ENCODE data around the gene UQCRC2. TPM values are rescaled to one million over a fixed set of nuclear protein-coding genes. Genes with fewer than 3 reads are reported as not detected.

Gene UQCRC2
- total RNA-seq, 1 experiment from 2014 or later = 249 TPM

DNA sequence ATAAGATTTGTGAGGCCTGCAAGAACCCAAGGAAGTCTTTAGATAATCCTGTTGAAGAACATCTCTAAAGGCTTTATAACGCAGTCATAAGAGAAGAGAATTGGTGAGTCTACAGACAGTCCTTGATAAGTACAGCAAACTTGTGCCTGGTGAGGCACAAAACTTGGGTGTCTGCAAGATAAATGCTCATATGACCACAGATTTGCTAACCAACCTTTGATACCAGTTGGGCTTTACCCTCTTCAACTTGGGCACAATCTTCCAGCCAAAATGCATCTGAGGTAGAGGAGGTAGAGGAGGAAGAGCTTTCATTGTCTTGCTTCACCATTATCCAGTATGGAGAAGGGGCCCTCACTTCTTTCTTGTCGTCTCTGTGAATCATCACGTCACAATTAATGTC, 30.9 kb downstream of the UQCRC2 start:
- Histone ChIP-seq H4K20me1 (ENCODE audit: insufficient read depth) (no peaks in the 10 kb centered on the region), H3K4me2 (ENCODE audit: low read length) (no peak overlapping the region), H2AFZ (ENCODE audit: low read depth, low read length, poor library complexity, severe bottlenecking) (no peak overlapping the region), H3K27ac (ENCODE audit: low read depth, low read length) (no peak overlapping the region), H3K27me3 (ENCODE audit: insufficient read depth, low read length) (no peaks in the 10 kb centered on the region), H3K9me3 (ENCODE audit: control insufficient read depth in 1 of 2, insufficient read depth in 1 of 2, low read depth in 1 of 2, low read length in 2 of 2) (no peaks in the 10 kb centered on the region), H3K79me2 (ENCODE audit: insufficient read depth, low read length) (no peaks in the 10 kb centered on the region), H3K9me2 (ENCODE audit: insufficient read depth) (no peaks in the 10 kb centered on the region), H3K4me1 (ENCODE audit: control insufficient read depth in 1 of 2, insufficient read depth in 2 of 2, low read length in 2 of 2) (peaks cover 0 to 22% of the 10 kb centered on the region in 2 experiments; a peak in 2 of 4 replicates), H3K9ac (ENCODE audit: low read length) (no peak overlapping the region), H3K36me3 (ENCODE audit: control insufficient read depth in 1 of 2, insufficient read depth in 2 of 2, low read length in 2 of 2) (peaks cover 41 to 42% of the 10 kb centered on the region in 2 experiments), H3K4me3 (replicated peaks in 1 of 2; ENCODE audit: low read depth in 1 of 2, low read length in 2 of 2) (no peak overlapping the region)
- TF ChIP-seq, protein P1, sequence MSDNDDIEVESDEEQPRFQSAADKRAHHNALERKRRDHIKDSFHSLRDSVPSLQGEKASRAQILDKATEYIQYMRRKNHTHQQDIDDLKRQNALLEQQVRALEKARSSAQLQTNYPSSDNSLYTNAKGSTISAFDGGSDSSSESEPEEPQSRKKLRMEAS (IDR thresholded peaks at IDR 0.05) = no peak
- TF ChIP-seq SRF (IDR thresholded peaks at IDR 0.05; ENCODE audit: low read depth) (no peak), SIN3A (IDR thresholded peaks at IDR 0.05; ENCODE audit: low read depth) (no peak), CBX3 (IDR thresholded peaks at IDR 0.05; ENCODE audit: low read depth) (no peak), EZH2 (IDR thresholded peaks at IDR 0.05) (no peak), TCF7L2 (IDR thresholded peaks at IDR 0.05; ENCODE audit: borderline replicate concordance, extremely low read depth, insufficient read depth, insufficient read length) (no peak), JUND (IDR thresholded peaks at IDR 0.05) (no peak), CEBPB (IDR thresholded peaks at IDR 0.05; ENCODE audit: low read depth) (no peak), EZH2phosphoT487 (IDR thresholded peaks at IDR 0.05; ENCODE audit: borderline replicate concordance) (no peak), ELF1 (IDR thresholded peaks at IDR 0.05; ENCODE audit: borderline replicate concordance, low read depth) (no peak), RAD21 (IDR thresholded peaks at IDR 0.05; ENCODE audit: low read depth) (no peak), POLR2AphosphoS5 (IDR thresholded peaks at IDR 0.05; ENCODE audit: low read depth, low read length) (no peak), EGR1 (IDR thresholded peaks at IDR 0.05; ENCODE audit: low read depth) (no peak), YY1 (IDR thresholded peaks at IDR 0.05; ENCODE audit: extremely low read depth, insufficient replicate concordance, low read depth, low read length) (no peak), POLR2A (IDR thresholded peaks at IDR 0.05; ENCODE audit: borderline replicate concordance, extremely low read depth, insufficient read depth, insufficient read length) (no peak)
- TF ChIP-seq, protein P2, sequence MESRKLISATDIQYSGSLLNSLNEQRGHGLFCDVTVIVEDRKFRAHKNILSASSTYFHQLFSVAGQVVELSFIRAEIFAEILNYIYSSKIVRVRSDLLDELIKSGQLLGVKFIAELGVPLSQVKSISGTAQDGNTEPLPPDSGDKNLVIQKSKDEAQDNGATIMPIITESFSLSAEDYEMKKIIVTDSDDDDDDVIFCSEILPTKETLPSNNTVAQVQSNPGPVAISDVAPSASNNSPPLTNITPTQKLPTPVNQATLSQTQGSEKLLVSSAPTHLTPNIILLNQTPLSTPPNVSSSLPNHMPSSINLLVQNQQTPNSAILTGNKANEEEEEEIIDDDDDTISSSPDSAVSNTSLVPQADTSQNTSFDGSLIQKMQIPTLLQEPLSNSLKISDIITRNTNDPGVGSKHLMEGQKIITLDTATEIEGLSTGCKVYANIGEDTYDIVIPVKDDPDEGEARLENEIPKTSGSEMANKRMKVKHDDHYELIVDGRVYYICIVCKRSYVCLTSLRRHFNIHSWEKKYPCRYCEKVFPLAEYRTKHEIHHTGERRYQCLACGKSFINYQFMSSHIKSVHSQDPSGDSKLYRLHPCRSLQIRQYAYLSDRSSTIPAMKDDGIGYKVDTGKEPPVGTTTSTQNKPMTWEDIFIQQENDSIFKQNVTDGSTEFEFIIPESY (IDR thresholded peaks at IDR 0.05; ENCODE audit: extremely low read depth, insufficient replicate concordance, low read length) = no peak
- TF ChIP-seq, protein P3, sequence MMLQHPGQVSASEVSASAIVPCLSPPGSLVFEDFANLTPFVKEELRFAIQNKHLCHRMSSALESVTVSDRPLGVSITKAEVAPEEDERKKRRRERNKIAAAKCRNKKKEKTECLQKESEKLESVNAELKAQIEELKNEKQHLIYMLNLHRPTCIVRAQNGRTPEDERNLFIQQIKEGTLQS (IDR thresholded peaks at IDR 0.05) = no peak
- TF ChIP-seq, protein P4, sequence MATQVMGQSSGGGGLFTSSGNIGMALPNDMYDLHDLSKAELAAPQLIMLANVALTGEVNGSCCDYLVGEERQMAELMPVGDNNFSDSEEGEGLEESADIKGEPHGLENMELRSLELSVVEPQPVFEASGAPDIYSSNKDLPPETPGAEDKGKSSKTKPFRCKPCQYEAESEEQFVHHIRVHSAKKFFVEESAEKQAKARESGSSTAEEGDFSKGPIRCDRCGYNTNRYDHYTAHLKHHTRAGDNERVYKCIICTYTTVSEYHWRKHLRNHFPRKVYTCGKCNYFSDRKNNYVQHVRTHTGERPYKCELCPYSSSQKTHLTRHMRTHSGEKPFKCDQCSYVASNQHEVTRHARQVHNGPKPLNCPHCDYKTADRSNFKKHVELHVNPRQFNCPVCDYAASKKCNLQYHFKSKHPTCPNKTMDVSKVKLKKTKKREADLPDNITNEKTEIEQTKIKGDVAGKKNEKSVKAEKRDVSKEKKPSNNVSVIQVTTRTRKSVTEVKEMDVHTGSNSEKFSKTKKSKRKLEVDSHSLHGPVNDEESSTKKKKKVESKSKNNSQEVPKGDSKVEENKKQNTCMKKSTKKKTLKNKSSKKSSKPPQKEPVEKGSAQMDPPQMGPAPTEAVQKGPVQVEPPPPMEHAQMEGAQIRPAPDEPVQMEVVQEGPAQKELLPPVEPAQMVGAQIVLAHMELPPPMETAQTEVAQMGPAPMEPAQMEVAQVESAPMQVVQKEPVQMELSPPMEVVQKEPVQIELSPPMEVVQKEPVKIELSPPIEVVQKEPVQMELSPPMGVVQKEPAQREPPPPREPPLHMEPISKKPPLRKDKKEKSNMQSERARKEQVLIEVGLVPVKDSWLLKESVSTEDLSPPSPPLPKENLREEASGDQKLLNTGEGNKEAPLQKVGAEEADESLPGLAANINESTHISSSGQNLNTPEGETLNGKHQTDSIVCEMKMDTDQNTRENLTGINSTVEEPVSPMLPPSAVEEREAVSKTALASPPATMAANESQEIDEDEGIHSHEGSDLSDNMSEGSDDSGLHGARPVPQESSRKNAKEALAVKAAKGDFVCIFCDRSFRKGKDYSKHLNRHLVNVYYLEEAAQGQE (IDR thresholded peaks at IDR 0.05; ENCODE audit: low read depth) = no peak
- ChIA-PET RAD21 (ENCODE audit: low non-redundant PET in 1 of 2, low total read pairs in 2 of 2, uncharacterized antibody in 2 of 2, unreplicated experiment in 2 of 2) (no interaction called here), POLR2A (no interaction called here), CTCF (no interaction called here)
- ATAC-seq (no peak), DNase-seq (ENCODE audit: low read depth, low spot score) (no peak)
- intact Hi-C loops (cut with micrococcal nuclease) = no loop called here
- BruUV-seq (replicated peaks) = no TSS peak
